NCI-H2227 treated with DMSO at 0.1 percent for 48 hours (cell line): ENCODE measurements around the gene RAB2B.
"Not testable (repeated sequence)": the region's sequence is repeated elsewhere in the genome, so short reads cannot be mapped to it uniquely, and the experiment has no call there.

Experiments
- DNase-seq: peaks from one replicate; lab custom pipeline; 2025; lab: John Stamatoyannopoulos, UW

RAB2B gene

DNA sequence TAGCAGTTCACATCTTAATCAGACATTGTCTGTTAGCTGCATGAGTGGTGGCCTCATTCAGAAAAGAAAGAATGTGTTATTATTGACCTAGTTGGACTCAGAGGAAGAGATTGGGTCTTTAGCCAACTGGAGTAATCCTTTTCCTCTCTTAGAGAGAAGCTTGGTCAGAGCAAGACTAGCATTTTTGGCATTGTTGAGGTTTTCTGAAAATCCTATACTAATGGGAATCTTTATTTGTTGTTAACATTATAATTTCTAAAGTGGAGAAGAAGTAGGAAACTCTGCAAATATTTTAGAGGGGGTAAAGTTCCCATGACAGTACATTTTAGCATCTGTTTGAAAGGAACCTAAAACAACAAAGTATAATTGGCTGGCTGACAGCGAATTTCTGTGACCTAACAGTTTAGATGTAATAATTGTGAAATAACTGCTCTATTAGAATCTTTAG lies 9.9 kb upstream of the RAB2B start:
- DNase-seq: no peak

DNA sequence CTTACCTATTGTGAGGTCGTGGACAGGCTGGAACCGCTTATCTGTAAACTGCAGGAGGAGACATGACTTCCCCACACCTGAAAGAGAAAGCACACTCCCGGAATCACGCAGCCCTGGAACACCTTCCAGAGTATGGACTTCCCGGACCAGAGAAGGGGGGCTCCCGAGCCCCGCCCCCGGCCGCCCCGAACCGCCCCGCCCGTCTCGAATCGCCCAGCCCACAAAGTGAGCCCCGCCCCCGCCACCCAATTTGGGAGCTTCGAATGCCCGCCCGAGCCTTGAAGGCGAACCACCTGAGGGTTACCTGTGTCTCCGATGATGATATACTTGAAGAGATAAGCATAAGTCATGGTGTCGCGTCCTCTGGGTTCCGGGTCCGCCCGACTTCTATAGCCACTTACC lies 235 bp downstream of the RAB2B start:
- DNase-seq: no peak

DNA sequence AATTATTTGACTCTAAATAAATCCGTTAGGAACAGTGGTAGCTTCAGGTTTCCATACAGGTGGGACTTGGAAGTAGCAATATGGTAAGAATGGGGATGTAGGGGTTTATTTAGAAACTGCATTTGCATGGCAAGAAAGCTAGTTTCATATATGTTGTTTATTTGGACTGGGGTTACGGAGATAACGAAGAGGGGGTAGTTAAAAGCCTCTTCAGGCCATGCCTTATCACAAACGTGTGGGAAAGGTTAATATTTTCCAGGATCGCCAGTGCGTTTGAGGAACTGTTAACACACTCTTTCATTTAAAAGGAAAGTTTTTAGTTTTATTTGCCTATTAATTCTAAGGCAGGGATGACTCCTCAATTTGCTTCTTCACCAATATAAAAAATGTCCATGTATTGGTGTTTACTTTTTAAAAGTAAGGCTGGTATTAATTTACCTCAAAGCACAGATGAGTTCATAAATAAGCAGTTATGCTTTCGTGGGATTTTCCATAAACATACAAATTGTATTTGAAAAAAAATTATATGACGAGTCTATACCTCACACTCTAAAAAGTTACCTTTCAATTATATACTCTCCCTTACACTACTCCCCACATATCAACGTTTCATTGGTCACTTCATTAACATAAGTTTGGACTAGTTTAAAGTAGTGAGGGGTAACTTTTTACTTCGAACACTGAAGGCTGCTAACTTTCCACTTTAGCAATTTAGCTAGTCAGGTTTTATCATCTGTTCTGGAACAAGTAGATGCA lies 814 bp downstream of the RAB2B start:
- no peak for DNase-seq

DNA sequence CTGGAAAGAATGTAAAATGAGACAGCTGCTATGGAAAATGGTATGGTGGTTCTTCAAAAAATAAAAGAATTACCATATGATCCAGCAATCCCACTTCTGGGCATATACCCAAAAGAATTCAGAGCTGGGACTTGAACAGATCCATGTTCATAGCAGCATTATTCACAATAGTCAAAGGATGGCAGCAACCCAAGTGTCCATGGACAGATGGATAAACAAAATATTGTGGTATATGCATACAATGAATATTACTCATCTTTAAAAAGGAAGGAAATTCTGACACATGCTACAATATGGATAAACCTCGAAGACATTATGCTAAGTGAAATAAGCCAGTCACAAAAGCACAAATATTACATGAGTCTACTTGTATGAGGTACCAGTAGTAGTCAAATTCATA lies 9.1 kb downstream of the RAB2B start:
- no peak for DNase-seq

DNA sequence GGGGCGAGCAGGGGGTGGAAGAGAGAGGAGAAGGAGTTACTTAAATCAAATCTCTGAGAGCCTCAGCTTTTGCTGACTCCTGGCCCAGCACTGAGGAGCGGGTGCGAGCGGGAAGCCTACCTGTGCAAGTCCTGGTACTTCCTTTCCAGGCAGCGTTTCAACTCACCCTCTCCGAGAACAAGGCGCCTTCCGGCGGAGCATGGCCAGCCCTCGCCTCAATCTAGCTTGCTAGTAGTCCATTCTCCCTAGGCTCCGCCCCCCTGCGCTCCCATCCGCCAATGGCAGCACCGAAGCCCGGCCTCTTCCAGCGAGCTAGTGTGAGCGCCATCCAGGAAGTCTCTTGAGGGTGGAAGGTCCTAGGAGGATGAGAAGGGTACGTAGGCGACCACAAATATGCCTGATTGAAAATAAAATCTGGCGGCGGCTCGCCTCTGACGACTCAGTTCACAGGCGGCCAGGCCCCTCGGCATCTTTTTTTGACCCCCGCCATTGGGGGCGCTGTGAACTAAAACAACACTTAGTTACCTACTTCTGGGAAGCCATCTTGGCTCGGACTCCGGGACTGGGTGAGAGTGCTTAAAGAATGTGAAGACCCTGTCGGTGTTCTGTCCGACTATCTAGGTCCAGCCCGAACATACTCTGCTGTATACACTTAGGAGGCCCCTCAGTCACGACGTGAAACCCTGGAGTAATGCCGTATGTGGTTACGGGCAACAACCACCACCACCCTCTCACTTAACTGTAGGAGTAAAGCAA lies 20.7 kb downstream of the RAB2B start, which contains the start of gene CHD8:
CHD8 (minus strand) TSS at position 212 of the 756 bp plus-strand sequence. CDS start 24,480 bp downstream, outside the sequence.
- peak; percentile 99 for DNase-seq

DNA sequence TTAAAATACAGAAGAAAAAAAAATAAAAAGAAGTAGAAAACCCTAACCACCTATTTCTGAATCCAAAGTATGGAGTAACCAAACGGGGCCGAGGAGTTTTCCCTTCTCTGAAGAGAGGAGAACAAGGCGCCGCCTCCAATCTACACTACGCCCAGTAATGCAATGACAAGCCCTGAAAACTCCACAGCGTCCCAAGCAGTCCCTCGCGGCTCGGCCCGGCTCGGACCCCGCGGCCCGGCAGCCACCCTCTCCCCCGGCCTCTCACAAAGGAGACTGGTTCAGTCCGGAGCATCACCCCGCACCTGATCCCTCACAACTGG lies 21.2 kb downstream of the RAB2B start:
- no peak for DNase-seq

DNA sequence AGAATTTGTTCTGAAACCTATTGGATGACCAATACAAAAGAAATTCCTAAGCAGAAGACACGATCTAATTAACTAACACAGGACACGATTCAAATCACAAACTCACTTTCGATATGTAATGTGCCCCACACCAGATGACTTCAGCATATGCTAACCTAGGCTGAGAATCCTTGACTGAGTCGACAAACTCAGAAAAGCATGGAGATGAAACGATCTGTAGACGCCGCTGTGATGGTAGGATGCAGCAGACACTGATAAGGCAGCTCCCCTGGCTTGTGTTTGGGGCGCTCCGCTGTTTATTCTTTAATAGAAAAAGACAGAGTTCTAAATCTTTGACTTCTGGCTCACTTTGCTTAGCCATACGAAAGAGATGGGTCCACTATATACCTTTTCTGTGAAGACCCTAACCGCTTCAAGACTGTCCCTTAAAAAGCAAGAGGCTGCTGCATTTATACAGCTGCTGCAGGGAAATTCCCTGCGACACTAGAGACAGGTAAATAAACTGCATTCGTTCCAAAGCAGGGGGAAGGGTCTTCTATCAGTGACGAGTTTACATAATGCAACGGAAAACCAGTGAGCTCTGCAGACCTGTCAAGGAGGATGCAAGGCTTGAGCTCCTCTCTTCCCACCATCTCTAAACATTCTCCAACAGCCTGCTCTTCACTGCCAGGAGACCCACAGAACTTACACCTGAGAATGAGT lies 21.8 kb downstream of the RAB2B start:
- no peak for DNase-seq

DNA sequence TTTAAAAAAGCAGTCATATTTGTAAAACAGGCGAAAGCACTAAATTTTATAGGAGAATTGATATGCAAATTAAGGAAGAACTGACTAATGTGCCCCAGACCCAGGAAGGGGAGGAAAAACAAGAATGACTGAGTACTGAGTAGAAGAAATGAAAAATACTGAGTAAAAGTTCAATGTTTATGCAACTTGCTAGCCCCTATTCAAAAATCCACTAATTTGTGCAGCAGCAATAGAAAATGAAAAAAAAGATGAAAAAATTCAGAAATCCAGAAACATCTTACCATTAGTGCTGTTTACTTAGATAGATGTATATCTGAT lies 26.9 kb downstream of the RAB2B start:
- DNase-seq: no peak

DNA sequence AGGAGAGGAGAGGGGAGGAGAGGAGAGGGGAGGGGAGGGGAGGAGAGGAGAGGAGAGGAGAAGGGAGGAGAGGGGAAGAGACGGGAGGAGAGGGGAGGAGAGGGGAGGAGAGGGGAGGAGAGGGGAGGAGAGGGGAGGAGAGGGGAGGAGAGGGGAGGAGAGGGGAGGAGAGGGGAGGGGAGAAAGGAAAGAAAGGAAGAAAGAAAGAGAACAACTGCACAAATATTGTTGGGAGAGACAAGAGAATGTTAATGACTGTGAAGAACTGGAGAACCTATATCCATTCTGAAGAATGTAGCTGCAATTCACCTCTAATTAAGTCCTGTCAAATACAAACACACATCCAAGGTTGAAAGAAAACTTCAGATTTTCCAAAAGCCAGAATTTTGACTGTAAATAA lies 34.1 kb downstream of the RAB2B start:
- DNase-seq: not testable (repeated sequence)

DNA sequence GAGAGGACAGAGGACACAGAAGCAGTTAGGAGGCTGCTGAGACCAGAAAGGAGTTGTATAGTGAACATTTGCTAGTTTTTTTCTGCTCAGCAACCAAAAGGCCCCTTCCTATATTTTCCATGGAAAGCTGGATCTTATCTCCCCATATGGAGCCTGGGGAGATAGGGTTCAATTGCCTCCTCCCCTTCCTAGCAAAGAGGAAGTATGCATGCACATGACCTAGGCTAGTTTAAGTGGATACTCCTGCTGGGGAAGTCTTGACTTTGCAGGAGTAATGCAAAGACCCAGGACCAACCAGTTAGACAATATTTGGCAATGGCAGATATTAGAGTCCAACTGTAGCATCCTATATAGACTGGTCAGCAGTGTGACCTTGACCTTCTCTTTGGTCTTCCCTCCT lies 35.9 kb downstream of the RAB2B start:
- DNase-seq: no peak

DNA sequence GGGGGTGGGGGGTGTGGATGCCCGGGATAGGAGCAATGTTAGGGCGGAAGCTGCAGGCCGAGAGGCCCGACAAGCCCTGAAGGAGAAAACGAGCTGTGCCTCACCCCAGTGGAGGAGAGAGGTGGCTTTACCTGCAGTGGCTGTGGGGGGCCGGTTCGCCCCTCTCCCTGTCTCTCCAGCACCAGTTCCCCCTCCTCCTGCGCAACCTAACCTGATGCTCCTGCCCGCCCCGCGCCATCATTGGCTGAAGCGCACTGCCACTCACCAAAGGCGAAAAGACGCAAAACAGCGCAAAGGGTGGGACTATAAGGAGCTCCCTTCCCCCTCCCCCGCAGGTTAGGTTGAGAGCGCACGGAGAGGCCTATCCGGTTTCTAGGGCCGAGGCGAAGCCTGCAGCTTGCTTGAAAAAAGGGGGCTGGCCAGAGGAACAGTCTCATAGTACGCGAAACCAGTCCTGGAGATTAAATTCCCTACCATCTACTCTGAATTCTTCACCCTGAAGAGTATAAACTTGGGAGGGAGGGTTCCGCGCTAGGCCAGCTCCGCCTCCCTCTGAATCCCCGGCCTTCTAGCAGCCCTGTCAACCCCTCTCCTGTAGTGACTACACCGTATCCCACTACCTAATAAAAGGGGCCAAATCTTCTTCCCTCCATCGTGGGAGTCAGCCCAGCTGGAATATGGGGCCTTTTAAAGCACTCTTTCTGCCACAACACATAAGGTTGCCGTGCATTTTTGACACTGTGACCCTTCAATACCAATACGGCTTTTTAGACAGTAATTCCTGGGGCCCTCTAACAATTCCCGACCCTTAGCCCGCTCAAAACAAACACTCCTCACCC lies 39.5 kb downstream of the RAB2B start:
- peak; percentile 94 for DNase-seq

DNA sequence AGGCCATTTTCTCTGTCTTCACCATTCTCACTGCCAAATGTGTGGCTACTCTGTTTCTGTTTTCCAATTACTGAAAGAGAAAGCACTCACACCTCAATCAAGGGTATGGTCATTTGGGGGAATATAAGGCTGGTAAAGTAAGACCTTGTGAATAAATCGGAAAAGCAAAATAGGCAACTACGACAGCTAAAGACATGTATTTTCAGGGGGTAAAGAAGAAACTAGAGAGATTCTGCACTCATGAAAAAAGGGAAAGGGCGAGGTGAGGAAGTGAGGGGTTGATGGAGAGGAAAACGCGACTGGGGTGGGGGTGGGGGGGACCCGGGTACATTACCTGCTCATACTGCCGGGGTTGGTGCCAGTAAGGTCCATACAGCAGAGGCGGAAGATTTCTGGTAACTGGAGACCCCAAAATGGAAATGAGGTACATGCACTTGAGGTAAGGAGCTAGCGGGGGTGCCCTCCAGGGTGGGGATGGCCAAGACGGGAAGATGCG lies 40.1 kb downstream of the RAB2B start:
- no peak for DNase-seq

DNA sequence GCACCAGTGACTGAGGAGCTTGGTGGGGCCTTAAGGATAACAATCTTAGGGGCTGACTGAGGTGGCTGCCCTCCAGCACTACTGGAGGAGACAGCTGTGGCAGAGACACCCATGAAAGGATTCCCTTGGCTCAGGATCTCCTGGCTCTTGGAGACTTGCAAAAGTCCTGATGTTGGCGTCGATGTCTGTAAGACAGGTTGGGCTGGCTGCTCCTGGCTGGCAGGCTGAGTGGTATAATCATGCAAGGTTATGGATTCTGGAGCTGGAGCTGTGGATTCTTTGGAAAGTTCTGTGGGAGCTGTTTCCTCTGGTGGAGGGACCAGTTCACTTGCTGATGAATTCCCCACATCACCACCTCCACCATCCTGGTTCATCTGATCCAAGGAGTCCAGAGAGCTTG lies 45.6 kb downstream of the RAB2B start:
- no peak for DNase-seq

DNA sequence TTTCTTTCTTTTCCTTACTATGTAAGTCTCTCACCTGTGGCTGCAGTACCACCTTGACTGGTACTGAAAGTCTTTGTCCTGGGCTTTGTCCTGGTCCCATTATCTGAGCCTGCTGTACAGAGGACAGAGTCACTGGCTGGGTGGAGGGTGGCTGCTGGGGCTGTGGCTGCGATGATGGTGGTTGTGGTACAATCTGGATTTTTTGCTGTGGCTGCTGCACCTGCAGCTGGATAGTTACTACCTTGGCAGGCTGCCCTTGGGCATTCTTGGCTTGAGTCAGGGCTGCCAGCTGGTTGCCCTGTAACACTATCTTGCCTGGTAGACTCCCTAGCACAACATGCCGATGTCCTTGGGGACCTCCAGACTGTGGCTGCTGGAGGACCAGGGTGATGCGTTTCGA lies 47.8 kb downstream of the RAB2B start:
- no peak for DNase-seq

DNA sequence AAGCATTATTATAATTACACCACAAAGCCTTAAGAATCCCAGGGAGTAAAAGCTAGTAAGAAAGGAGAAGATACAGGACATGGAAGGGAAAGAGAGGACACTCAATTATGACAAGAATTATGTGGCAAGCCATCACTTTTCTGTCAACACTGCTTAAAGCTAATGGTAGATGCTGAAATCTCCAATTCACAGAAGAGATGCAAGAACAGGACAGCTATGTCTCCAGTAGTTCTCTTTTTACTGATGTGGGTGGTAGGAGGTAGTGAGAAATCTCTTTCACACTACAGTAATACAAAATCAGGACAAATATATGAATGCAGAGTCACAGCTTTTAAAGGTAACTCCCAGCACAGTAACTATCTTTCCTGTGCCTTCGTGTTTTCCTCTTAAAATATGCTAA lies 50.1 kb downstream of the RAB2B start:
- DNase-seq: no peak

DNA sequence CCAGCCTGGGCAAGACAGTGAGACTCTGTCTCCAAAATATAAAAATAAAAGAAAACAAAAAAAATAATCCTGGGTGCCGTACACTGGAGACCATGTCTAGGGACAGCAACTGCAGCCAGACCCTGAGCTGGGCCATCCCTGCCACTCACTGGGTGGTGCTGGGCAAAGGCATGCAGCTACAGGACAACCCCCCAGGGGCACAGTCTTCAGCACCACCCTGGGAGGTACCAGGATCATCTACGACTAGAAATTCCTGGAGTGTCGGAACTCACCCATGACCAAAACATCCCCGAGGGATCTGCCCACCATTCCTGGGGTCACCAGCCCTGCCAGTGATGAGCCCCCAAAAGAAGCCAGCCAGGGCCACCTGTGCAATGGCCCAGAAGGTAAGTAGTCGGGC lies 57.2 kb downstream of the RAB2B start:
- no peak for DNase-seq

DNA sequence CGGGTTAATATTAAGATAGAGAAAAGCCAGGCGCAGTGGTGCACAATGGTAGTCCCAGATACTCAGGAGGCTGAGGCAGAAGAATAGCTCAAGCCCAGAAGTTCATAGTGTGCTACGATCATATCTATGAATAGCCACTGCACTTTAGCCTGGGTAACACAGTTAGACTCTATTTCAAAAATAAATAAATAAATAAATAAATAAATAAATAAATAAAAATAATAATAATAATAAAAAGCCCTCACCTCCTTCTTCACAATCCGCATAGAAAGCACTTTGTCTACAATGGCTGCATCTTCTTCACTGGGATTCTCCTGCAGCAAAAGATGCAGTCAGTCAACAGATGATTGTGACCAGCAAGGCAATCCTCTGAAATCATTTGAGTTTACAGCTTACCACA lies 61.4 kb downstream of the RAB2B start:
- DNase-seq: no peak

DNA sequence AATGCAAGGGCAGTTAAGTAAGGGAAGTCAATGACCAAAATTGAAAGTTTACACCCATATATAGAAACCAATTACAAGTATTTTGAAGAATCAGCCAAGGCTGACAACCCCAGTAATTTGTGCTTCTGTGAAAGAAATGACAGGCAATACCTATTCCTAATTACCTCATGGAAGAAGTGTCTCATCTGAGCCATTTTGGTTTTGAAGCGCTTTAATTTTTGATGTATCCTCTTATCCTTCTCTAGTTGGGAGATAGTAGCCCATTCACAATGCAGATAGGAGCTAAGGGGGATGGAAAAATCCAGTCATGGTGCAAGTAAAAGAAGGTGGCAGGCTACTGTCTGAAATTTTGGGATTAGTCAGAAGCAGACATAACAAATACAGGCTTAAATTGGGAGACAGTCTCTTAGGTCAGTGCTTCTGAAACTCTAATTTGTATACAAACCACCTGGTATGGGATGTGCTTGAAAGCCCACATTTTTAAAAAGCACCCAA lies 62.6 kb downstream of the RAB2B start:
- no peak for DNase-seq
